Endothelial cell of umbilical vein (primary cell): ENCODE data around the gene AMMECR1.

Experiments
- EZH2 ChIP-seq: IDR thresholded peaks from 2 replicates; pipeline ENCODE4 v1.6.1; 2012; ENCODE audit warnings: borderline replicate concordance, low read depth, mild to moderate bottlenecking, moderate library complexity, low read length, inconsistent platforms; ENCODE audit not compliant: severe bottlenecking
- FOS ChIP-seq: IDR thresholded peaks from 2 replicates; pipeline ENCODE4 v1.6.1; 2011; ENCODE audit warnings: mild to moderate bottlenecking, low read length, moderate library complexity, borderline replicate concordance; ENCODE audit not compliant: insufficient read depth
- MYC ChIP-seq: IDR thresholded peaks from one replicate; pipeline ENCODE4 v1.6.1; 2011; ENCODE audit warnings: mild to moderate bottlenecking, low read depth, low read length
- POLR2A ChIP-seq: IDR thresholded peaks from 2 replicates; pipeline ENCODE4 v1.6.1; 2012; ENCODE audit warnings: low read depth, mild to moderate bottlenecking, control low read depth, low read length
- POLR2AphosphoS5 ChIP-seq: IDR thresholded peaks from 2 replicates; pipeline ENCODE4 v1.6.1; 2012; ENCODE audit warnings: low read depth, mild to moderate bottlenecking, control low read depth, low read length, moderate library complexity; ENCODE audit not compliant: insufficient read depth
- TF ChIP-seq, protein P1 (sequence below), 2 donors: IDR thresholded peaks; 1 replicate in 1 of 2; 2 replicates in 1 of 2; pipeline ENCODE4 v1.5.1; 2011; ENCODE audit warnings: low read length in 2 of 2, mild to moderate bottlenecking in 2 of 2, moderate library complexity in 2 of 2, control low read depth in 1 of 2, inconsistent platforms in 1 of 2, low read depth in 1 of 2; ENCODE audit not compliant: insufficient read depth in 1 of 2; ENCODE audit errors: extremely low read depth in 1 of 2
- TF ChIP-seq, protein P2 (sequence below): IDR thresholded peaks from 2 replicates; pipeline ENCODE4 v1.6.1; 2011; ENCODE audit not compliant: insufficient read depth, insufficient read length

DNA sequence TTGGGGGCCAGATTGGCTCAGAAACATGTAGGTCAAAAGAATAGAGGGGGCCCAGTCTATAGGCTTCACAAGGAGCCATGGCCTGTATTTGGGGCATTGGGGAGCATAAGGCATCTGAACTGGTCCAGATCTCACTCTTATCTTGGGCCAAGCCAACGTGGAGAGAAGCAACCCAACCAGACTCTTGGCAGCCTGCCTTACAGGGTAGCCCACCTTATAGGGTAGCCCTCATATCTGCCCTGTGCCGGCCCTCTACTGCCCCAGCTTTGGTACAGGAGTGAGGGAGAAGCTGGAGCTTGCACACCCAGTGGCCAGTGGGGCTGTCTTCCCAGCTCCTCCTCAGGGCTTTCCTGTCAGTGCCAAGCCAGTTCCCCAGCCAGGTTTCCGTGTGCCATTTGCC lies 142.2 kb downstream of the AMMECR1 start:
- TF ChIP-seq, protein P1, sequence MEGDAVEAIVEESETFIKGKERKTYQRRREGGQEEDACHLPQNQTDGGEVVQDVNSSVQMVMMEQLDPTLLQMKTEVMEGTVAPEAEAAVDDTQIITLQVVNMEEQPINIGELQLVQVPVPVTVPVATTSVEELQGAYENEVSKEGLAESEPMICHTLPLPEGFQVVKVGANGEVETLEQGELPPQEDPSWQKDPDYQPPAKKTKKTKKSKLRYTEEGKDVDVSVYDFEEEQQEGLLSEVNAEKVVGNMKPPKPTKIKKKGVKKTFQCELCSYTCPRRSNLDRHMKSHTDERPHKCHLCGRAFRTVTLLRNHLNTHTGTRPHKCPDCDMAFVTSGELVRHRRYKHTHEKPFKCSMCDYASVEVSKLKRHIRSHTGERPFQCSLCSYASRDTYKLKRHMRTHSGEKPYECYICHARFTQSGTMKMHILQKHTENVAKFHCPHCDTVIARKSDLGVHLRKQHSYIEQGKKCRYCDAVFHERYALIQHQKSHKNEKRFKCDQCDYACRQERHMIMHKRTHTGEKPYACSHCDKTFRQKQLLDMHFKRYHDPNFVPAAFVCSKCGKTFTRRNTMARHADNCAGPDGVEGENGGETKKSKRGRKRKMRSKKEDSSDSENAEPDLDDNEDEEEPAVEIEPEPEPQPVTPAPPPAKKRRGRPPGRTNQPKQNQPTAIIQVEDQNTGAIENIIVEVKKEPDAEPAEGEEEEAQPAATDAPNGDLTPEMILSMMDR (IDR thresholded peaks at IDR 0.05; ENCODE audit: extremely low read depth in 1 of 2, insufficient read depth in 1 of 2, low read depth in 1 of 2, low read length in 2 of 2), result no peak
- TF ChIP-seq, protein P2, sequence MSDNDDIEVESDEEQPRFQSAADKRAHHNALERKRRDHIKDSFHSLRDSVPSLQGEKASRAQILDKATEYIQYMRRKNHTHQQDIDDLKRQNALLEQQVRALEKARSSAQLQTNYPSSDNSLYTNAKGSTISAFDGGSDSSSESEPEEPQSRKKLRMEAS, result no peak
- no peak for TF ChIP-seq FOS
- TF ChIP-seq POLR2AphosphoS5, result no peak
- TF ChIP-seq POLR2A, result no peak
- no peak for TF ChIP-seq MYC
- no peak for TF ChIP-seq EZH2
